ENCODE measurements around the gene CNST.

DNA sequence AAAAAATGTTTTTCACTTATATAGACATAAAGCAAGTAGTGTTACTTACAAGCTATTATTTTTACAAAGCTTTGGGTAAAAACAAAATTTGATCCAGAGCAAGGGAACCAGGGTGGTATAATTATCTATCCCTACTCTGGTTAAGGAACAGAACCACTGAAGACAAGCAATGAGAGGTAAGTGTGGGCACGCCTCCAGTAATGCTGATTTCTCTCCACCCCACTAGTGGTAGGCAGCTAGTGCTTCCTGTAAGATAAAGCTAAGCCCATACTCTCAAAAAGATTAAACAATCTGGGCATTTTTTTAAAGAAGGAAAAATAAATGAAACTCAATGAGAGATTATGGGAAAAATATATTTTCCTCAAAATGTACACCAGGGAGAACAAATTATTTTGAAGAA is 22.3 kb upstream of the CNST start:
- TF ChIP-seq EZH2 (IDR thresholded peaks at IDR 0.05) (no peak), CTCF (IDR thresholded peaks at IDR 0.05) (no peak)

Data from neural progenitor cell (in vitro differentiated cells).